PC-9 (cell line): Measurements from ENCODE around the gene BMERB1. TPM values are rescaled to one million over a fixed set of nuclear protein-coding genes. Genes with fewer than 3 reads are reported as not detected.
"Not testable (repeated sequence)": the region's sequence is repeated elsewhere in the genome, so short reads cannot be mapped to it uniquely, and the experiment has no call there.

Experiments
- BruUV-seq: library from RNA; stranded (reverse); fragments of 400-500 nt; replicated peaks from 2 replicates; lab custom pipeline; 2021; lab: Mats Ljungman, UMichigan
- CTCF ChIA-PET: fragments of 300-600 bp; sonication (Branson Sonifier 250); formaldehyde crosslinking; loops from one replicate; lab custom pipeline; 2022; ENCODE audit warnings: antibody characterized with exemption; lab: Charles Lee
- POLR2A ChIA-PET: fragments of 300-600 bp; sonication (Branson Sonifier 250); formaldehyde crosslinking; loops from one replicate; lab custom pipeline; 2022; ENCODE audit warnings: antibody characterized with exemption; ENCODE audit not compliant: unreplicated experiment; lab: Charles Lee
- DNase-seq, 2 experiments: peaks; one replicate each; pipeline versions ENCODE4 v3.0.0 to v3.0.0-alpha.2; 2015 to 2022; ENCODE audit warnings: mixed read lengths in 1 of 2
- H2AFZ ChIP-seq: fragments of 200-600 bp; sonication (generic); 2 replicates; pipeline ENCODE4 v1.8.1; 2017; ENCODE audit warnings: antibody characterized with exemption
- H3F3A ChIP-seq: fragments of 200-600 bp; sonication (generic); 2 replicates; pipeline ENCODE4 v1.8.1; 2017; ENCODE audit warnings: antibody characterized with exemption, mild to moderate bottlenecking, low read depth; ENCODE audit not compliant: insufficient read depth
- H3K27ac ChIP-seq: fragments of 200-600 bp; sonication (generic); 2 replicates; pipeline ENCODE4 v1.6.1; 2016; ENCODE audit warnings: mixed run types
- H3K27me3 ChIP-seq: fragments of 200-600 bp; sonication (generic); 2 replicates; pipeline ENCODE4 v1.6.1; 2016; ENCODE audit warnings: low read depth, mixed run types; ENCODE audit not compliant: insufficient read depth
- H3K36me3 ChIP-seq: fragments of 200-600 bp; sonication (generic); 2 replicates; pipeline ENCODE4 v1.6.1; 2016; ENCODE audit warnings: low read depth, mixed run types
- H3K4me1 ChIP-seq: fragments of 200-600 bp; sonication (generic); replicated peaks from 2 replicates; pipeline ENCODE4 v1.6.1; 2016; ENCODE audit warnings: mixed run types; ENCODE audit not compliant: insufficient read depth
- H3K4me2 ChIP-seq: fragments of 200-600 bp; sonication (generic); 2 replicates; pipeline ENCODE4 v1.6.1; 2017; ENCODE audit warnings: mixed run types
- H3K4me3 ChIP-seq: fragments of 200-600 bp; sonication (generic); 2 replicates; pipeline ENCODE4 v1.6.1; 2016; ENCODE audit warnings: mixed run types
- H3K79me2 ChIP-seq: fragments of 200-600 bp; sonication (generic); 2 replicates; pipeline ENCODE4 v1.6.1; 2017; ENCODE audit warnings: low read depth, mixed run types
- H3K9me2 ChIP-seq: fragments of 200-600 bp; sonication (generic); 2 replicates; pipeline ENCODE4 v1.8.1; 2017; ENCODE audit warnings: mild to moderate bottlenecking; ENCODE audit not compliant: insufficient read depth
- H3K9me3 ChIP-seq: fragments of 200-600 bp; sonication (generic); 2 replicates; pipeline ENCODE4 v1.8.1; 2016; ENCODE audit warnings: low read depth; ENCODE audit not compliant: insufficient read depth
- H4K20me1 ChIP-seq: fragments of 200-600 bp; sonication (generic); 2 replicates; pipeline ENCODE4 v1.8.1; 2017; ENCODE audit not compliant: insufficient read depth
- EZH2 ChIP-seq: fragments of 200-600 bp; sonication (generic); IDR thresholded peaks from 2 replicates; pipeline ENCODE4 v1.8.0; 2017; ENCODE audit warnings: antibody characterized with exemption, low read depth
- intact Hi-C: fragments of 100-400 bp; cut with micrococcal nuclease; formaldehyde crosslinking; loops from one replicate; pipeline ENCODE4 v1.10.0; 2022; ENCODE audit not compliant: unreplicated experiment
- total RNA-seq: library from RNA; stranded (reverse); gene quantifications from 2 replicates; pipeline ENCODE4 v1.2.3, GENCODE V29; 2021
- TF ChIP-seq, protein P1 (sequence below): fragments of 200-600 bp; sonication (generic); conservative IDR thresholded peaks from 2 replicates; pipeline ENCODE4 v1.6.1; 2017; ENCODE audit warnings: mixed run types, antibody characterized with exemption, mild to moderate bottlenecking, moderate library complexity

Gene BMERB1
- total RNA-seq, 1 experiment from 2014 or later, result 4.3 TPM

DNA sequence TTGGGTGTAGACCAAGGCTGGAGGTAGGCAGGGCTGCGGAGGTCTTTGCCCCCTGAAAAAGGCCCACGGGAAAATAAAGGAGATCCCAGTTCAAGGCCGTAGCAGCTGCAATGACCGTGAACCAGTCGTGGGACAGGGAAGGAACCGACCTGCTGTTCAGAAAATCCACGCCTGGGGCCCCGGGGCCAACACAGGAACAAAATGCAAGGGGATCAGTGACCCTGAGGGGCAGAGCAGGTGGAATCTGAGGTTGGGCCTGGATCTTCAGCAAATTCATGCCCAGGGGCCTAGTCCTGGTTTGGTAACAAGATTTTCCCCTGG, 37.9 kb upstream of the BMERB1 start:
- BruUV-seq, H3K4me1 ChIP-seq, H4K20me1 ChIP-seq, H3K79me2 ChIP-seq, H3K27ac ChIP-seq, DNase-seq, H3K4me2 ChIP-seq, CTCF ChIA-PET, H3K36me3 ChIP-seq, H3F3A ChIP-seq, H3K27me3 ChIP-seq, POLR2A ChIA-PET, H3K4me3 ChIP-seq, H2AFZ ChIP-seq, H3K9me2 ChIP-seq, intact Hi-C loops, H3K9me3 ChIP-seq: not testable (repeated sequence)

- H3K4me3 ChIP-seq, result no peak overlapping the region
- H3K9me2 ChIP-seq, result no peaks in the 10 kb centered on the region
- intact Hi-C loops, result no loop called here
- ChIA-PET CTCF (no interaction called here), POLR2A (no interaction called here)
- H3K36me3 ChIP-seq, result no peaks in the 10 kb centered on the region
- peak in 1 of 2 experiments; percentile 33 for DNase-seq
- H3K79me2 ChIP-seq, result no peaks in the 10 kb centered on the region
- no peaks in the 10 kb centered on the region for H3K27me3 ChIP-seq
- no TSS peak for BruUV-seq
- 0 out of 2 replicates have a peak, but pooled peaks cover 4% of the 10 kb centered on the region for H3F3A ChIP-seq
- H2AFZ ChIP-seq, result no peak overlapping the region
- no peak overlapping the region for H3K4me2 ChIP-seq
- no peaks in the 10 kb centered on the region for H4K20me1 ChIP-seq
- TF ChIP-seq, protein P1, sequence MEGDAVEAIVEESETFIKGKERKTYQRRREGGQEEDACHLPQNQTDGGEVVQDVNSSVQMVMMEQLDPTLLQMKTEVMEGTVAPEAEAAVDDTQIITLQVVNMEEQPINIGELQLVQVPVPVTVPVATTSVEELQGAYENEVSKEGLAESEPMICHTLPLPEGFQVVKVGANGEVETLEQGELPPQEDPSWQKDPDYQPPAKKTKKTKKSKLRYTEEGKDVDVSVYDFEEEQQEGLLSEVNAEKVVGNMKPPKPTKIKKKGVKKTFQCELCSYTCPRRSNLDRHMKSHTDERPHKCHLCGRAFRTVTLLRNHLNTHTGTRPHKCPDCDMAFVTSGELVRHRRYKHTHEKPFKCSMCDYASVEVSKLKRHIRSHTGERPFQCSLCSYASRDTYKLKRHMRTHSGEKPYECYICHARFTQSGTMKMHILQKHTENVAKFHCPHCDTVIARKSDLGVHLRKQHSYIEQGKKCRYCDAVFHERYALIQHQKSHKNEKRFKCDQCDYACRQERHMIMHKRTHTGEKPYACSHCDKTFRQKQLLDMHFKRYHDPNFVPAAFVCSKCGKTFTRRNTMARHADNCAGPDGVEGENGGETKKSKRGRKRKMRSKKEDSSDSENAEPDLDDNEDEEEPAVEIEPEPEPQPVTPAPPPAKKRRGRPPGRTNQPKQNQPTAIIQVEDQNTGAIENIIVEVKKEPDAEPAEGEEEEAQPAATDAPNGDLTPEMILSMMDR, result no peak
- no peak for TF ChIP-seq EZH2
- H3K9me3 ChIP-seq, result no peaks in the 10 kb centered on the region
- no peaks in the 10 kb centered on the region for H3K4me1 ChIP-seq
- no peak overlapping the region for H3K27ac ChIP-seq
Observed at GRCh38 chr16:15396948-15397594, 37.3 kb upstream of the BMERB1 start.

DNA sequence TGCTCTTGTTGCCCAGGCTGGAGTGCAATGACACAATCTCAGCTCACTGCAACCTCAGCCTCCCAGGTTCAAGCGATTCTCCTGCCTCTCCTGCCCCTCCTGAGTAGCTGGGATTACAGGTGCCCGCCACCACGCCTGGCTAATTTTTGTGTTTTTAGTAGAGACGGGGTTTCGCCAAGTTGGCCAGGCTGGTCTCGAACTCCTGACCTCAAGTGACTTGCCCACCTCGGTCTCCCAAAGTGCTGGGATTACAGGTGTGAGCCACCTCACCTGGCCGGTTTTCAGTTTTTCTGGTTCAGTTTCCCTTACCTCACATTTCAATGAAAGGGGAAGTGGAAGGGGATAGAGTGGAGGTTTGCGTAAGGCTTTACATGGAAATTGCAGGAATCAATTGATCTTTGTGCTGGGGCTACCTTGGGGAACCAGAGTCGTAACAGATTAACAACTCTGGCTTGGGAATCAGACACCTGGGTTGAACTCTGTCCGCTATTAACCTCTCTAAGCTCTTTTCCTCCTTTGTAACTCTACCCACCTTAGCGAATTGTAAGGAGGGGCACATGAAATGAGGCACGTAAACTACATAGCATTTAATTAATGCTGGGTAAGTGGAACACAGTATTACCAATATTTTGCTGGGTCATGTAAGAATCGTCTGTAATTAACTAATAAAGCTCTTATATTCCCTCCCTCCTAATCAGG, 35.6 kb upstream of the BMERB1 start:
- TF ChIP-seq, protein P1, result no peak
- no peak for TF ChIP-seq EZH2
- no TSS peak for BruUV-seq
- no peak overlapping the region for H3K4me2 ChIP-seq
- H3K9me2 ChIP-seq, result no peaks in the 10 kb centered on the region
- ChIA-PET POLR2A (interaction anchor here (0.7 kb wide), 1 partner anchor 192 kb away, joined by 3 read pairs; no protein-coding TSS in a partner anchor), CTCF (no interaction called here)
- H4K20me1 ChIP-seq, result no peaks in the 10 kb centered on the region
- H3K4me3 ChIP-seq, result no peak overlapping the region
- H3K36me3 ChIP-seq, result no peaks in the 10 kb centered on the region
- no peaks in the 10 kb centered on the region for H3K79me2 ChIP-seq
- intact Hi-C loops, result no loop called here
- peaks cover 8% of the 10 kb centered on the region; the same call in 1 of the 2 replicates for H3F3A ChIP-seq
- H3K27me3 ChIP-seq, result no peaks in the 10 kb centered on the region
- H2AFZ ChIP-seq, result no peak overlapping the region
- peak in 1 of 2 experiments; percentile 34 for DNase-seq
- H3K9me3 ChIP-seq, result no peaks in the 10 kb centered on the region
- H3K27ac ChIP-seq, result no peak overlapping the region
- peaks cover 1% of the 10 kb centered on the region for H3K4me1 ChIP-seq
